OCI-LY1 (cell line): ENCODE results near the gene C10orf120.

Experiments
- EZH2 ChIP-seq: fragments of 200-600 bp; sonication (generic), shearing (Covaris generic); IDR thresholded peaks from 2 replicates; pipeline ENCODE4 v1.8.0; 2017; ENCODE audit warnings: borderline replicate concordance, mixed run types, mild to moderate bottlenecking, antibody characterized with exemption, low read length, moderate library complexity, mixed read lengths
- TF ChIP-seq, protein P1 (sequence below): fragments of 200-600 bp; sonication (generic), shearing (Covaris generic); IDR thresholded peaks from 2 replicates; pipeline ENCODE4 v1.5.1; 2017; ENCODE audit warnings: mild to moderate bottlenecking, antibody characterized with exemption, low read length, moderate library complexity, mixed read lengths

DNA sequence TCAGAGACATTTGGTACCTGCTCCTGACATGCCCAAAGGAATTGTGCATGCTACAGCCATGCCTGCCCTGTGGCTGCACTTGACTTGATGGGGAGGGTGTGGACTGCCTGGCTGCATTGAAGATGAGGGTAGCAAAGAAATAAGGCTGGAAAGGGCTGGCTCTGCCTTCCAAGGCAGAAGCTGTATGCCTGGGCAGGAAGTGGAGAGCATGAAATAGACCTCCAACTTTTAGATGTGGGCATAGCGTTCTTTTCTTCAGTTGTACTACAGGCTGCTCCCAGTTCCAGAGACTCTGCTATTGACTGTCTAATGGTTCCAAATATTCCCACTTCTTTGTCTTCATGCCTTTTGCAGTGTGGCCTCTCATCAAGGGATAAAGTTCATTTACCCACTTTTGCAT lies 3.0 kb downstream of the C10orf120 start:
- TF ChIP-seq, protein P1, sequence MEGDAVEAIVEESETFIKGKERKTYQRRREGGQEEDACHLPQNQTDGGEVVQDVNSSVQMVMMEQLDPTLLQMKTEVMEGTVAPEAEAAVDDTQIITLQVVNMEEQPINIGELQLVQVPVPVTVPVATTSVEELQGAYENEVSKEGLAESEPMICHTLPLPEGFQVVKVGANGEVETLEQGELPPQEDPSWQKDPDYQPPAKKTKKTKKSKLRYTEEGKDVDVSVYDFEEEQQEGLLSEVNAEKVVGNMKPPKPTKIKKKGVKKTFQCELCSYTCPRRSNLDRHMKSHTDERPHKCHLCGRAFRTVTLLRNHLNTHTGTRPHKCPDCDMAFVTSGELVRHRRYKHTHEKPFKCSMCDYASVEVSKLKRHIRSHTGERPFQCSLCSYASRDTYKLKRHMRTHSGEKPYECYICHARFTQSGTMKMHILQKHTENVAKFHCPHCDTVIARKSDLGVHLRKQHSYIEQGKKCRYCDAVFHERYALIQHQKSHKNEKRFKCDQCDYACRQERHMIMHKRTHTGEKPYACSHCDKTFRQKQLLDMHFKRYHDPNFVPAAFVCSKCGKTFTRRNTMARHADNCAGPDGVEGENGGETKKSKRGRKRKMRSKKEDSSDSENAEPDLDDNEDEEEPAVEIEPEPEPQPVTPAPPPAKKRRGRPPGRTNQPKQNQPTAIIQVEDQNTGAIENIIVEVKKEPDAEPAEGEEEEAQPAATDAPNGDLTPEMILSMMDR: no peak
- TF ChIP-seq EZH2: no peak
